ENCODE data around the gene ZNF549.

Gene ZNF549

DNA sequence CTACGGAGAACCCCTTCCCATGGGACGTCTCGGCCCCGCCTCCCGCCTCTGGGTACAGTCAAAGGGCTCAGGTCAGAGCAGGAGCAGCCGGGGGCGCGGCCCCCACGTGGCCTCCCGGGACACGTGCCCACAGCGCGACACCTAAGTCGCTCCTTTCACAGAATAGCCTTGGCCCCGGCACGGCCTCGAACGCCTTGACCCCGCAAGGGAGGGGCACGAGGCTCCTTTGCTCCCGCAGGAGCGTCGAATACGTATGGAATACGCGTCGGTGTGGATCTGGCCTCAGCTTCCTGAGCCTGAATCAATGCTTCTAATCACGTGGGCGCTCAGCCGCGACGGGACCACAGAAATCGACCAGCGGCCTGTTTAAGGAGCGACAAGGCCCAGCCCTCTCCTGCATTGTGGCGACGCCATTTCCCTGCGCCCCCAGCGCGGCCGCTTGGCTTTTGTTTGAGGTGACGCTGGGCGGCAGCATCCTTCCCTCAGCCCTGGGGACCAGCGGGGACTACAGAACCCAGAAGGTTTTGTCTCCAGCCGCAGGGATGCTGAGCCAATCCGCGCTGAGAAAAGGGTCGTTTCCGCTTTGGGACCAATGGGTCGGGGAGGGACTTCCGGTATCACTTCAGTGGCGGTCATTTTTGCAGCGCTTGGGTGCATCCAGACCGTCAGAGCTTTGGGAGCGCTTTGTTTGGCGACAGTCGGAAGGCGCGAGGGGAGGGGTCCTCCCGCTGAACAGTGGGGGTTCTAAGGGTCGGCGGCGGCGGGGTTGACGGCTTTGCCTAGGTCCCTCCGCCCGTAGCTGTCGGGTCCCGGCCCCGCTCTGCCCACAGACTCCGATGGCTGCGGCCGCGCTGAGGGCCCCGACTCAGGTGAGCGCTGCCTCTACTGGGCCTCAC lies 56.6 kb downstream of the ZNF549 start, which contains the start of gene ZIK1 (continued):
- TF ChIP-seq, protein P1, sequence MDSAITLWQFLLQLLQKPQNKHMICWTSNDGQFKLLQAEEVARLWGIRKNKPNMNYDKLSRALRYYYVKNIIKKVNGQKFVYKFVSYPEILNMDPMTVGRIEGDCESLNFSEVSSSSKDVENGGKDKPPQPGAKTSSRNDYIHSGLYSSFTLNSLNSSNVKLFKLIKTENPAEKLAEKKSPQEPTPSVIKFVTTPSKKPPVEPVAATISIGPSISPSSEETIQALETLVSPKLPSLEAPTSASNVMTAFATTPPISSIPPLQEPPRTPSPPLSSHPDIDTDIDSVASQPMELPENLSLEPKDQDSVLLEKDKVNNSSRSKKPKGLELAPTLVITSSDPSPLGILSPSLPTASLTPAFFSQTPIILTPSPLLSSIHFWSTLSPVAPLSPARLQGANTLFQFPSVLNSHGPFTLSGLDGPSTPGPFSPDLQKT (IDR thresholded peaks at IDR 0.05; ENCODE audit: borderline replicate concordance, low read depth, low read length): no peak
- TF ChIP-seq, protein P2, sequence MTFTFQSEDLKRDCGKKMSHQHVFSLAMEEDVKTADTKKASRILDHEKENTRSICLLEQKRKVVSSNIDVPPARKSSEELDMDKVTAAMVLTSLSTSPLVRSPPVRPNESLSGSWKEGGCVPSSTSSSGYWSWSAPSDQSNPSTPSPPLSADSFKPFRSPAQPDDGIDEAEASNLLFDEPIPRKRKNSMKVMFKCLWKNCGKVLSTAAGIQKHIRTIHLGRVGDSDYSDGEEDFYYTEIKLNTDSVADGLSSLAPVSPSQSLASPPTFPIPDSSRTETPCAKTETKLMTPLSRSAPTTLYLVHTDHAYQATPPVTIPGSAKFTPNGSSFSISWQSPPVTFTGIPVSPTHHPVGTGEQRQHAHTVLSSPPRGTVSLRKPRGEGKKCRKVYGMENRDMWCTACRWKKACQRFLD (tag by site-specific recombination; IDR thresholded peaks at IDR 0.05): no peak
- TF ChIP-seq SP3 (tag by site-specific recombination; IDR thresholded peaks at IDR 0.05): 0 out of 2 replicates have a peak, but pooled peaks have one; percentile 23
- no peak for TF ChIP-seq KLF1 (tag by site-specific recombination; IDR thresholded peaks at IDR 0.05)
- TF ChIP-seq ZBTB17 (tag by site-specific recombination; IDR thresholded peaks at IDR 0.05): peak; percentile 65
- peak; percentile 12 for TF ChIP-seq ZBTB26 (tag by site-specific recombination; optimal IDR thresholded peaks at IDR 0.05)
- TF ChIP-seq ZFHX2 (tag by site-specific recombination; conservative IDR thresholded peaks at IDR 0.05): no peak
- TF ChIP-seq GLIS2 (tag by site-specific recombination; IDR thresholded peaks at IDR 0.05): peak; percentile 24; the same call in 1 of the 2 replicates
- TF ChIP-seq ZNF560 (tag by site-specific recombination; IDR thresholded peaks at IDR 0.05; ENCODE audit: borderline replicate concordance): 0 out of 2 replicates have a peak, but pooled peaks have one; percentile 4
- TF ChIP-seq ZNF610 (tag by site-specific recombination; IDR thresholded peaks at IDR 0.05; ENCODE audit: borderline replicate concordance): peak; percentile 82; the same call in 1 of the 2 replicates
- peak; percentile 78; the same call in 1 of the 2 replicates for TF ChIP-seq ZNF76 (tag by site-specific recombination; IDR thresholded peaks at IDR 0.05; ENCODE audit: borderline replicate concordance, low read depth)
- TF ChIP-seq PBX3 (CRISPR knock-in tag; IDR thresholded peaks at IDR 0.05): peak; percentile 59; the same call in 1 of the 2 replicates
- no peak for TF ChIP-seq ZNF544 (tag by site-specific recombination; IDR thresholded peaks at IDR 0.05)
- TF ChIP-seq MZF1 (tag by site-specific recombination; IDR thresholded peaks at IDR 0.05; ENCODE audit: borderline replicate concordance): peak; percentile 21; the same call in 1 of the 2 replicates
- TF ChIP-seq, protein P3, sequence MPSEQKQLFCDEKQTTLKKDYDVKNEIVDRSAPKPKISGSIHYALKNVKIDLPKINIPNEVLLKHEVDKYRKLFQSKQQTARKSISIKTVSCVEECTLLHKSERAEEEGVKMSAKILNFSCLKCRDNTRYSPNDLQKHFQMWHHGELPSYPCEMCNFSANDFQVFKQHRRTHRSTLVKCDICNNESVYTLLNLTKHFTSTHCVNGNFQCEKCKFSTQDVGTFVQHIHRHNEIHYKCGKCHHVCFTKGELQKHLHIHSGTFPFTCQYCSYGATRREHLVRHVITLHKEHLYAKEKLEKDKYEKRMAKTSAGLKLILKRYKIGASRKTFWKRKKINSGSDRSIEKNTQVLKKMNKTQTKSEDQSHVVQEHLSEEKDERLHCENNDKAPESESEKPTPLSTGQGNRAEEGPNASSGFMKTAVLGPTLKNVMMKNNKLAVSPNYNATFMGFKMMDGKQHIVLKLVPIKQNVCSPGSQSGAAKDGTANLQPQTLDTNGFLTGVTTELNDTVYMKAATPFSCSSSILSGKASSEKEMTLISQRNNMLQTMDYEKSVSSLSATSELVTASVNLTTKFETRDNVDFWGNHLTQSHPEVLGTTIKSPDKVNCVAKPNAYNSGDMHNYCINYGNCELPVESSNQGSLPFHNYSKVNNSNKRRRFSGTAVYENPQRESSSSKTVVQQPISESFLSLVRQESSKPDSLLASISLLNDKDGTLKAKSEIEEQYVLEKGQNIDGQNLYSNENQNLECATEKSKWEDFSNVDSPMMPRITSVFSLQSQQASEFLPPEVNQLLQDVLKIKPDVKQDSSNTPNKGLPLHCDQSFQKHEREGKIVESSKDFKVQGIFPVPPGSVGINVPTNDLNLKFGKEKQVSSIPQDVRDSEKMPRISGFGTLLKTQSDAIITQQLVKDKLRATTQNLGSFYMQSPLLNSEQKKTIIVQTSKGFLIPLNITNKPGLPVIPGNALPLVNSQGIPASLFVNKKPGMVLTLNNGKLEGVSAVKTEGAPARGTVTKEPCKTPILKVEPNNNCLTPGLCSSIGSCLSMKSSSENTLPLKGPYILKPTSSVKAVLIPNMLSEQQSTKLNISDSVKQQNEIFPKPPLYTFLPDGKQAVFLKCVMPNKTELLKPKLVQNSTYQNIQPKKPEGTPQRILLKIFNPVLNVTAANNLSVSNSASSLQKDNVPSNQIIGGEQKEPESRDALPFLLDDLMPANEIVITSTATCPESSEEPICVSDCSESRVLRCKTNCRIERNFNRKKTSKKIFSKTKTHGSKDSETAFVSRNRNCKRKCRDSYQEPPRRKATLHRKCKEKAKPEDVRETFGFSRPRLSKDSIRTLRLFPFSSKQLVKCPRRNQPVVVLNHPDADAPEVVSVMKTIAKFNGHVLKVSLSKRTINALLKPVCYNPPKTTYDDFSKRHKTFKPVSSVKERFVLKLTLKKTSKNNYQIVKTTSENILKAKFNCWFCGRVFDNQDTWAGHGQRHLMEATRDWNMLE (tag by site-specific recombination; conservative IDR thresholded peaks at IDR 0.05; ENCODE audit: low read depth): peak; percentile 98
- TF ChIP-seq ZNF2 (tag by site-specific recombination; IDR thresholded peaks at IDR 0.05): 0 out of 2 replicates have a peak, but pooled peaks have one; percentile 31
- no peak for TF ChIP-seq ZNF426 (tag by site-specific recombination; IDR thresholded peaks at IDR 0.05)
- TF ChIP-seq ZNF768 (tag by site-specific recombination; IDR thresholded peaks at IDR 0.05): no peak
- TF ChIP-seq, protein P4, sequence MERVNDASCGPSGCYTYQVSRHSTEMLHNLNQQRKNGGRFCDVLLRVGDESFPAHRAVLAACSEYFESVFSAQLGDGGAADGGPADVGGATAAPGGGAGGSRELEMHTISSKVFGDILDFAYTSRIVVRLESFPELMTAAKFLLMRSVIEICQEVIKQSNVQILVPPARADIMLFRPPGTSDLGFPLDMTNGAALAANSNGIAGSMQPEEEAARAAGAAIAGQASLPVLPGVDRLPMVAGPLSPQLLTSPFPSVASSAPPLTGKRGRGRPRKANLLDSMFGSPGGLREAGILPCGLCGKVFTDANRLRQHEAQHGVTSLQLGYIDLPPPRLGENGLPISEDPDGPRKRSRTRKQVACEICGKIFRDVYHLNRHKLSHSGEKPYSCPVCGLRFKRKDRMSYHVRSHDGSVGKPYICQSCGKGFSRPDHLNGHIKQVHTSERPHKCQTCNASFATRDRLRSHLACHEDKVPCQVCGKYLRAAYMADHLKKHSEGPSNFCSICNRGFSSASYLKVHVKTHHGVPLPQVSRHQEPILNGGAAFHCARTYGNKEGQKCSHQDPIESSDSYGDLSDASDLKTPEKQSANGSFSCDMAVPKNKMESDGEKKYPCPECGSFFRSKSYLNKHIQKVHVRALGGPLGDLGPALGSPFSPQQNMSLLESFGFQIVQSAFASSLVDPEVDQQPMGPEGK (tag by site-specific recombination; IDR thresholded peaks at IDR 0.05): no peak
- no peak for TF ChIP-seq ZIC2 (tag by site-specific recombination; IDR thresholded peaks at IDR 0.05)
- TF ChIP-seq RBAK (tag by site-specific recombination; IDR thresholded peaks at IDR 0.05): no peak
- no peak for TF ChIP-seq ZNF366 (tag by site-specific recombination; conservative IDR thresholded peaks at IDR 0.05)
- 0 out of 2 replicates have a peak, but pooled peaks have one; percentile 6 for TF ChIP-seq ZNF626 (tag by site-specific recombination; IDR thresholded peaks at IDR 0.05)
- no peak for TF ChIP-seq WT1 (tag by site-specific recombination; IDR thresholded peaks at IDR 0.05)
- TF ChIP-seq ZNF157 (tag by site-specific recombination; IDR thresholded peaks at IDR 0.05): no peak
- peak; percentile 100 for TF ChIP-seq HOXC10 (CRISPR knock-in tag; IDR thresholded peaks at IDR 0.05)
